Myocyte (in vitro differentiated cells): ENCODE measurements around the gene ZNF385C. TPM values are rescaled to one million over a fixed set of nuclear protein-coding genes. Genes with fewer than 3 reads are reported as not detected.

Experiments
- DNase-seq: peaks from one replicate; pipeline ENCODE4 v3.0.0-alpha.2; 2012; ENCODE audit warnings: low read depth
- total RNA-seq: library from RNA; depleted of rRNA; stranded (reverse); fragments of >200 nt; gene quantifications from 2 replicates; pipeline ENCODE4 v1.2.3, GENCODE V29; 2014

Gene ZNF385C
- total RNA-seq, 1 donor from 2014 or later, result 0.05 TPM

DNA sequence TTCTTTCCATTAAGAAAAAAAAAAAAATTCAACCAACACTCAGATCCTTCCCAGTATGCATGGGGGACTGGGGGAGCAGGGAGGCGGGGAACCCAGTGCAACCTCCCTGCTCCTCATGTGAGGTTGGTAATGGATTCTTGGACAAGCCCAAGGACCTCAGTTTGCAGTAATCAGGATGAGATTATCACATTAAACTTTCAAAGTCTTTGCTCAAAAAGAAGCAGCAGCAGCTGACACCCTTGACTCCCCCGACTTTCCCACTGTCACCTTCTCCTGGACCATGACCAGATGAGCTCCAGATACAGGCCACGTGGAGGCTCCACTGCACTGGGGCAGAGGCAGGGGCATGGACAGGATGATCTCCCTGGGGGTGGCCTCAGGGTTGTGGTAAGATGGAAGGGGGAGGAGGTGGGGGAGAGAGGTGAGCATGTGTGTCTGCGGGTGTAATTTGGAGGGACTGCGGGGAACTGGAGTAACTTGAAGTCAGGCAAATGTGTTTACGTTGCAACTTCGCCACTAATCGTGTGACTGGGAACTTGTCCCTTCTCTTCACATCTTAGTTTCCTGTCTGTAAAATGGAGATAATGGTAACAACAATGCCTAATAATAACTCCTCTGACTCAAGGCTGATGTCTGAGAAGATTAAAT lies 19.8 kb downstream of the ZNF385C start:
- DNase-seq, result no peak

- no peak for DNase-seq
These were observed 20.5 kb downstream of the ZNF385C start for GRCh38 chr17:42077755-42078154.

GRCh38 chr17:42076797-42077559 lies 21.3 kb downstream of the ZNF385C start:
- peak; percentile 18 for DNase-seq

GRCh38 chr17:42075789-42076188 lies 22.5 kb downstream of the ZNF385C start:
- DNase-seq, result no peak

DNA sequence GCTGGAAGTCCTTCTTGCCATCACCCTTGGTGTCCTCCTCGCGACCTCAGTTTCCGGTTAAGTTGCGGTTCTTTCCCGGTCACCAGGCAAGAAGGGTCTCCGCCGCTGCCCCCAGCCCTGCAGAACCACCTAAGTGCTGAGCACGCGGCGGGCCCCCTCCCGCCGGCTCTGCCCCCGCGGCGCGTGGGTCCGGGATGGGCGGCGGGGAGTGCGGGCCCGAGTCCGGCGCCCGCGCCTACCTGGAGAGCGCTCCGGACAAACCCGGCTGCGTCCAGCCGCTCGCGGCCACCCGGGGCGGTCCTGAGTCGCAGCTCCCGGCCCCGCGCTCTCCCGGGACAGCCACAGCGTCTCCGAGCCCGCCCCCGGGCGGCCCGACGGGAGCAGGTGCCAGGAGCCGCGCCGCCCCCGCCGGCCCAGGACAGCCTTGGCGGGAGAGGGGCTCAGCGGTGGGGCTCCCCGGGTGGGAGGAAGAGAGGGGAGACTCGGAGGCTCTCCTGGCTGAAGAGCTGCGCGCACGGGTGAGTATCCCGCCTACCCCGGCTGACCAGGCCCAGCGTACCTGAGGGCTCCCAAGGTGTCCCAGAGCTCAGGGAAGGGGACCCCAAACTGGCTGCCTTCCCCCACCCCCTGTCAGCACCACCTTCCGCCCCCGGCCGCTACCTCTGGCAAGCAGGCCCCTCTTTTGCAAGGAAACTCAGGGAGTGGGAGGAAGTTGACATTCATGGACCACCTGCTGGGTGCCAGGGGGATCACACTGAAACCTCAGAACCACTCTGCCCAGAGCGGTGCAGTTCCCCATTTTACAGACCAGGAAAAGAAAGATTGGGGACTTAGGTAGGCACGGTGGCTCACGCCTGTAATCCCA lies 25.7 kb downstream of the ZNF385C start:
- no peak for DNase-seq

GRCh38 chr17:42071810-42072209 lies 26.5 kb downstream of the ZNF385C start:
- DNase-seq, result no peak

- no peak for DNase-seq
These were observed 29.3 kb downstream of the ZNF385C start for GRCh38 chr17:42068979-42069378.

- peak; percentile 66 for DNase-seq
These were observed 30.7 kb downstream of the ZNF385C start for GRCh38 chr17:42067371-42068091.

GRCh38 chr17:42065201-42065600 lies 33.1 kb downstream of the ZNF385C start:
- DNase-seq, result no peak

GRCh38 chr17:42062681-42063080 lies 35.6 kb downstream of the ZNF385C start:
- DNase-seq, result no peak

- no peak for DNase-seq
These were observed 36.4 kb downstream of the ZNF385C start for GRCh38 chr17:42061646-42062487.

GRCh38 chr17:42060231-42060630 lies 38.0 kb downstream of the ZNF385C start:
- no peak for DNase-seq

- no peak for DNase-seq
These were observed 38.5 kb downstream of the ZNF385C start for GRCh38 chr17:42059815-42060214.

DNA sequence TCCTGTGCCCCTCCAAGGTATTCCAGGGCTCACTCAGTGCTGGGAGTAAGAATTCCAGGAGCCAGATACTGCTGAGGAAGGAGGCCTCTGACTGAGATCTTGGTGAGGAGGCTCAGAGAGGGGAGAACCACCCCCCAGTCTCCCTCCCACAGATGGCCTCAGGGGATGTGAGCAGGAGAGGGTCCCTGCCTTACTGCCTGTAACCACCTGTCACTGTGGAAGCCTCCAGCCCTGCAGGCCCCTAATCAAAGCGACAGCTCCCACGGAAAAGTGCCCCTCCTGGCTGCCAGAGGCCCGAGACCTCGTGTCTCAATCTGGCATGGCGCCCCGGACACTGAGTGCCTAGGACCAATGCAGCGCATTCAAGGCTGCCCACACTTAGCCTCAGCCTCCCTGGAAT lies 40.2 kb downstream of the ZNF385C start:
- no peak for DNase-seq

GRCh38 chr17:42056635-42057034 lies 41.6 kb downstream of the ZNF385C start:
- no peak for DNase-seq

DNA sequence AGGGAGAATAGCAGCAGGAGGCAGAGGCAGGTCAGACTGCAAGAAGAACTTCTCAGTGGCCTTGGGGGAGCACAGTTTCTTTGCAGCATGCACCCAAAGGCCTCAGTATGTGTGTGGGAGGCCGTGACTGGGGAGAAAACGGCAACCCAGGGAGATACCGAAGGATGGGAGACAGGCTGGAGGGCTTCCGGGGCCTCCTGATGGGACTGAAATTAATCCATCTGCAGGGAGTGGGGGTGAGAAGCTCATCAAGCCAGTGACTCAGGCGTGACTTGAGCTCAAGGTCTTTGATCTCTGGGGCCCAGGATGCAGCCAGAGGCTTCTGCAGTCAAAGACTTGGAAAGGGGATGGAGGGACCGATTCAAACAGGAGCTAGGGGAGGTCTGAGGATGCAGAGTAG lies 42.8 kb downstream of the ZNF385C start:
- DNase-seq, result no peak

- no peak for DNase-seq
These were observed 43.2 kb downstream of the ZNF385C start for GRCh38 chr17:42055027-42055426.

GRCh38 chr17:42053731-42054500 lies 44.4 kb downstream of the ZNF385C start:
- no peak for DNase-seq

GRCh38 chr17:42052346-42052877 lies 45.9 kb downstream of the ZNF385C start:
- DNase-seq, result no peak
